Measurements from ENCODE around the gene EDC4. TPM values are rescaled to one million over a fixed set of nuclear protein-coding genes. Genes with fewer than 3 reads are reported as not detected.
A peak's percentile ranks its signal among the peaks of the same experiment; 100 is the strongest.

Gene EDC4
- total and polyA plus RNA-seq, 9 of the 15 experiments (the other 6 are each of a cell fraction or from before 2014, with no cell fraction given), result 1.1 to 131 (median 74.0) TPM

- 0 out of 4 replicates have a peak, but pooled peaks of 1 of the 2 experiments have one; percentile 27 for TF ChIP-seq HDAC1 (IDR thresholded peaks at IDR 0.05)
- 0 out of 2 replicates have a peak, but pooled peaks have one; percentile 52 for TF ChIP-seq FOSL1 (tag; conservative IDR thresholded peaks at IDR 0.05)
- TF ChIP-seq ELF2 (CRISPR knock-in tag; IDR thresholded peaks at IDR 0.05), result no peak
- TF ChIP-seq BHLHE40 (IDR thresholded peaks at IDR 0.05; ENCODE audit: low read length), result peak; percentile 29; the same call in 1 of the 2 replicates
- no peak for TF ChIP-seq ZNF316 (IDR thresholded peaks at IDR 0.05)
- TF ChIP-seq MAFF (IDR thresholded peaks at IDR 0.05; ENCODE audit: low read length), result 0 out of 2 replicates have a peak, but pooled peaks have one; percentile 26
- peak; percentile 28; the same call in 1 of the 2 replicates for TF ChIP-seq REST (IDR thresholded peaks at IDR 0.05; ENCODE audit: borderline replicate concordance)
- no peak for TF ChIP-seq REST (CRISPR knock-in tag; IDR thresholded peaks at IDR 0.05; ENCODE audit: low read depth)
- TF ChIP-seq DPF2 (IDR thresholded peaks at IDR 0.05), result no peak
- TF ChIP-seq JUND (IDR thresholded peaks at IDR 0.05; ENCODE audit: borderline replicate concordance, low read depth, low read length), result peak; percentile 36; the same call in 1 of the 2 replicates
- peak; percentile 42; the same call in 1 of the 3 replicates for TF ChIP-seq JUND (tag; IDR thresholded peaks at IDR 0.05; ENCODE audit: borderline replicate concordance, low read depth, low read length)
- TF ChIP-seq ZNF318 (IDR thresholded peaks at IDR 0.05; ENCODE audit: borderline replicate concordance in 1 of 2, low read depth in 1 of 2), result no peak
- no peak for TF ChIP-seq TCF3 (CRISPR knock-in tag; IDR thresholded peaks at IDR 0.05)
These were observed 49.4 kb downstream of the EDC4 start (continued) for GRCh38 chr16:67922221-67922620.
